Hematopoietic multipotent progenitor cell (in vitro differentiated cells): Measurements from ENCODE around the gene NPY5R. TPM values are rescaled to one million over a fixed set of nuclear protein-coding genes. Genes with fewer than 3 reads are reported as not detected.

Experiments used
- DNase-seq, 3 donors: peaks; one replicate each; pipeline ENCODE4 v3.0.0-alpha.2; 2011 to 2015; ENCODE audit warnings: low read depth in 2 of 3, low spot score in 2 of 3
- total RNA-seq: library from RNA; depleted of rRNA; stranded (reverse); fragments of >200 nt; gene quantifications from one replicate; pipeline ENCODE4 v1.2.3, GENCODE V29; 2012

The NPY5R gene
- not detected for total RNA-seq

- DNase-seq: no peak
These were observed at the start of gene NPY5R for GRCh38 chr4:163343604-163344146. TSS of gene NPY5R (plus strand) at chr4:163343892. CDS start at chr4:163350274, 6,382 bp downstream.

DNA sequence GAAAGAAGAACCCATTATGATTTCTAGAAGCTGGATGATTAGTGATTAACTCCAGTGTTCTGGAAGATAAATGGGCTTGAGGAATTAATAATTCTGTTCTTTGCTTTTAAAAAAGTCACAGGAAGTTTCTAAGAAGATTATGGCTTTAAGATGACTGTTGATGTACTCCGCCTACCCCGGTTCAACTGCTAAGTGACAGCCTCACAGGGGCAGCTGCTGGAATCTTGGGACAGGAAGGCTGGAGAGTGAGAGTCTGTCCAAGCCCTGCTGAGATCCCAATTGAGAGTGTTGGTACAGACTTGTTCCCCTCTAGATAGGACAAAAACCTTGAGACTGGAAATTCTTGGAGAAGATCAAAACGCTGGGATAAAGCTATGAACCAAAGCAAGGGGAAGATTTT is 48.6 kb upstream of the NPY5R start:
- no peak for DNase-seq

DNA sequence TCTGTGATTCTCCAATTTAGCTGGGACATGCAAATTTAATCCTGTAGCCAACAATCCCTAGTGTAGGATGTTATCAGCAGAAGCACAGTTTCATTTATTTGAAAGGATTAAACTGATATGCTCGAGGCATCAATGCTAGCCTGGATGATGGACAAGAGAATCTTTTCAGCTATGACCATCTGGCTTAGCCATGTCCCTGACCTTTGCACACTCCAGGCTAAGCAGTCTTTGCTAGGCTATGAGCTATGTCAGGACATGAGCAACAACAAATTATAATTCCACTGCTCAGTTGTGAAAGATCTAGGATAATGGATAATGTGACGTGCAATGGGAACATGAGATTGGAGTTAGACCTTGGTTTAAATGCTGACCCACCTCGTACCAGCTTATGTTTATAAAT is 43.2 kb upstream of the NPY5R start:
- DNase-seq: no peak

- no peak for DNase-seq
These were observed 40.6 kb upstream of the NPY5R start for GRCh38 chr4:163303069-163303468.

DNA sequence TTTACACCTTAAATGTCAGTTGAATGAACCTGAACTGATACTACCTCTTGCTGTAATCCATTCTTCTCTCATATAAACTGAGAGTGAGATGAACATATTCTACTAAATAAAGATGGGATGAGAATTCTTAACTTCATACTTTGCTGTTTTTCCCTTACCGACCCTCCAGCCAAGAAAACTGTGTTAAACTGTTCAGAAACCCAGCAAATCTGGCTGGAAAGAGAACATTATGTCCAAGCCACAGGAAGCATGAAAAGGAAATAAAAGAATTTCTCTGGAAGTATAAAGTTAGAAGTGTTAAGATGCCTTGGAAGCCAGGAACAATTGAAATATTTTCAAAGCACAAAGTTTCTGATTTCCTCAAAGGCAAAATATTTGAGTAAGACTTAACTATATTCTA is 34.2 kb upstream of the NPY5R start:
- DNase-seq: no peak

DNA sequence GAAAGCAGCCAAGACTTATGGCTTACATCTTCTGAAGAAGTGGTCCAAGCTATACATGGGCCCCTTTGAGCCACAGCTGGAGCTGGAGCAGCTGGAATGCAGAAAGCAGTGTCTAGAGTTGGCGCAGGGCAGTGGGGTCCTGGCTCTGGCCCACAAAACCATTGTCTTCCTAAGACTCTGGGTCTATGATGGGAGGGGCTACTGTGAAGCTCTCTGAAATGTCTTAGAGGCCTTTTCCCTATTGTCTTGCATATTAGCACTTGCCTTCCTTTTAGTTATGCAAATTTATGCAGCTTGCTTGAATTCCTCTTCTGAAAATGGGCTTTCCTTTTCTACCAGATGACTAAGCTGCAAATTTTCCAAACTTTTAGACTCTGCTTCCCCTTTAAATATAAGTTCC is 26.6 kb upstream of the NPY5R start:
- no peak for DNase-seq

DNA sequence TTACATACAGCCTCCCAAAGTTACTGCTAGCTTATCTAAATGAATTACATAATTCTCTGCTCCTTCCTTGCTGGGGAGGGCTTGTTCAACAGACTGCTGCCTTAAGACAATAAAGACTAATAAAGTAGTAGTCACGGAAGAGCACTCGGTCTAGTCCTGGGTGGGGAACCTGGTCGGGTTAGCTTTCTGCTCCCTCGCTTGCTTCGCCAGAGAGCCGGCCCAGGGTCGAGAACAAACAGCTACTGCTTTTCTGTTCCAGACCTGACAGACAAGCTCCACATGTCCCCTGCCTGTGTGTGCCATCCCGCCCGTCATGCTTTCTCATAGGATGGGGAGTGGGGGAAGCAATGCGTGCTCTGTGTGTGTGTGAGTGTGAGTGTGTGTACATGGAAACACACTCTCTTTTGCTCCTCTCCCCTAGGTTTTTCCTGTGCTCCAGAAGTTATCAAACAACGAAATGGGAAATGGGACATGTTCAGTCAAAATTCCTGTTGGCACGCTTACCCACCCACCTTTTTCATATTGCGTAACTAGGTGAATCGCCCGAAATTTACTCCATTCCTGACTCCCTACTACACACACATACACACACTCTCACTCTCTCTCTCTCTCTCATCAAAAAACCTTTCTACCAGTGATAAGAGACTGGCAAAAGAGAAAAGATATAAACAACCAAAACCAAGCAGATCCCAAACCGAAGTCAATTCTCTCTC is 12.6 kb upstream of the NPY5R start:
- peak in 1 of 3 donors; percentile 0 for DNase-seq

GRCh38 chr4:163331629-163332376 is 11.9 kb upstream of the NPY5R start:
- DNase-seq: peak in 1 of 3 donors; percentile 16

DNA sequence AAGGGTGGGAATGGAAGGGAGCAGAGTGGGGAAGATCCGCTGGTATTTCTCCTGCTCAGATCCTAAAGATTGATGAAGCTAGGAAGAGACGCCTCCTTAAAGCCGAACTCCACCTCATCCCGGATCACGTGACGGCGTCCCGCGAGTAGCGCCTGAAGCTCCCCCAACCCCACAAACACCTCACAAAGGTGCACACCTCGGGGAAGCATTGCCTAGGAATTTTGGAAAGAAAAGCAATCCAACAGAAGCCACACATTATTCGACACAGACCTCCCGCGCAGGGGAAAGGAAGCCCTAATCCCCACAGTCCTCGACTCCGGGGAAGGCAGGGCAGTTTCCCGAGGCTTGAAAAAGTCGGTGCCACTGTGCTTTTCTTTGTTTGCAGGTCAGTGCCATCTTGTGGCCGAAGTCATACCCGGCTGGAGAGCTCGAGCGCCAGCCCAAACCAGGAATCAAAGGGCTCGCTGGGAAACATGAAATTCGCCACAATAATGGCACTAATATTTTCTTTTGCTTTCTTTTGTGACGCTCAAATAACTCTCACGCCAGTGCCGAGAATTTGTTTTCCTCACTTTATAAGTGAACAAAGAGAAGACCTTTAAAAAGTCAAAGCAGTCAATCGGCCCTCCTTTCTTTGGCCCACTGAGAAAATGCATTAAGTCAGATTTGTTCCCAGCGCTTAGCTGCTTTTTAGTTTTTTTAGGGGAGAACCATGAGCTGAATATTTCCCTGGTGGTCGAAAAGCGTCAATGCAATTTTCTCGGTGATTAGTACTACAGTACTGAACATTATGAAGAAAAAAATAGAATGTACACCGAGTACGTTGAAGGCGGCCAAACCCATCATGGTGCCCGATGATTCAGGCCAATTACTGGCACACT is 10.9 kb upstream of the NPY5R start, which contains the start of gene NPY1R:
Gene NPY1R (minus strand): TSS at position 71 of the 881 bp plus-strand sequence. CDS start 6,042 bp downstream, outside the sequence.
- peak in 2 of 3 donors; percentile 66 to 71 for DNase-seq

GRCh38 chr4:163335384-163335783 is 8.3 kb upstream of the NPY5R start:
- no peak for DNase-seq

- DNase-seq: peak in 1 of 3 donors; percentile 1
These were observed 744 bp downstream of the NPY5R start for GRCh38 chr4:163344147-163345125.

DNA sequence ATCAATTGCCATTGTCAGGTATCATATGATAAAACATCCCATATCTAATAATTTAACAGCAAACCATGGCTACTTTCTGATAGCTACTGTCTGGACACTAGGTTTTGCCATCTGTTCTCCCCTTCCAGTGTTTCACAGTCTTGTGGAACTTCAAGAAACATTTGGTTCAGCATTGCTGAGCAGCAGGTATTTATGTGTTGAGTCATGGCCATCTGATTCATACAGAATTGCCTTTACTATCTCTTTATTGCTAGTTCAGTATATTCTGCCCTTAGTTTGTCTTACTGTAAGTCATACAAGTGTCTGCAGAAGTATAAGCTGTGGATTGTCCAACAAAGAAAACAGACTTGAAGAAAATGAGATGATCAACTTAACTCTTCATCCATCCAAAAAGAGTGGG is 7.0 kb downstream of the NPY5R start:
- no peak for DNase-seq

GRCh38 chr4:163353054-163353453 is 9.4 kb downstream of the NPY5R start:
- no peak for DNase-seq

GRCh38 chr4:163356104-163356503 is 12.4 kb downstream of the NPY5R start:
- DNase-seq: no peak

GRCh38 chr4:163367651-163368050 is 24.0 kb downstream of the NPY5R start:
- no peak for DNase-seq

DNA sequence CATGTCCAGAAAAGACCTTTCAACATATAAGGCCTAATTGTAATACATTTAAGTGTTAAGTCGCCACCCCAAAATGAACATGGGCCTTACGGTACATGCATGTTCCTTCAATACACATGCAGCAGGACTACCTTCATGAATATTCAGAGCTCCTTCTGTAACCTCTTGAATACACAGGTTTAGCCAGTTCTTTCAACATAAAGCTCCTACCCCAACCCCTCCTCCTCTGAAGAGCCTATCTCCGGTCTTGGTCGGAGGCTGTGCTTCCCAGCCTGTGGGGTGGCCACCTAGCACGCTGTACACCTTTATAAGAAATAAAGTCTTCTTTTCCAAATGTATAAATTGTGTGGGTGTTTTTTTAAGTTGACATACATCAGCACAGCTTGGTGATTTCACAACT is 28.3 kb downstream of the NPY5R start:
- no peak for DNase-seq

- no peak for DNase-seq
These were observed 35.0 kb downstream of the NPY5R start for GRCh38 chr4:163378661-163379060.

GRCh38 chr4:163380703-163381102 is 37.0 kb downstream of the NPY5R start:
- no peak for DNase-seq

GRCh38 chr4:163382178-163382869 is 38.6 kb downstream of the NPY5R start:
- DNase-seq: no peak
